Left ventricle myocardium inferior (tissue), 1 donor: ENCODE results near the gene SEZ6. TPM values are rescaled to one million over a fixed set of nuclear protein-coding genes. Genes with fewer than 3 reads are reported as not detected.

Source experiments
- DNase-seq: peaks from one replicate; pipeline ENCODE4 v3.0.0-alpha.2; 2020
- H3K27ac ChIP-seq: fragments of 200-600 bp; replicated peaks from 2 replicates; pipeline ENCODE4 v1.8.0; 2021
- H3K27me3 ChIP-seq: fragments of 200-600 bp; 2 replicates; pipeline ENCODE4 v1.8.0; 2021; ENCODE audit warnings: low read depth
- H3K36me3 ChIP-seq: fragments of 200-600 bp; 2 replicates; pipeline ENCODE4 v1.8.0; 2021
- H3K4me1 ChIP-seq: fragments of 200-600 bp; 2 replicates; pipeline ENCODE4 v1.8.0; 2021
- H3K4me3 ChIP-seq: fragments of 200-600 bp; 2 replicates; pipeline ENCODE4 v1.8.0; 2021; ENCODE audit warnings: mild to moderate bottlenecking, moderate library complexity
- H3K9me3 ChIP-seq: fragments of 200-600 bp; replicated peaks from 2 replicates; pipeline ENCODE4 v1.8.0; 2021
- intact Hi-C: fragments of 100-400 bp; cut with micrococcal nuclease; formaldehyde crosslinking; loops from one replicate; pipeline ENCODE4 v1.11.0; 2022
- total RNA-seq: library from RNA; stranded (reverse); fragmentation: NEBNext Ultra II Directional; extraction: Animal tissue kit (Norgen Biotek cat#: 25700); gene quantifications from one replicate; pipeline ENCODE4 v1.2.1, GENCODE V29; 2021
- TF ChIP-seq, protein P1 (sequence below): fragments of 200-600 bp; IDR thresholded peaks from 2 replicates; pipeline ENCODE4 v1.8.0; 2021; ENCODE audit warnings: antibody characterized with exemption, mild to moderate bottlenecking, borderline replicate concordance
- donor health status: DM: no; HTN: yes; CAD: no; lungs with severe emphysema.

SEZ6 gene
- total RNA-seq, 1 donor from 2014 or later = not detected

DNA sequence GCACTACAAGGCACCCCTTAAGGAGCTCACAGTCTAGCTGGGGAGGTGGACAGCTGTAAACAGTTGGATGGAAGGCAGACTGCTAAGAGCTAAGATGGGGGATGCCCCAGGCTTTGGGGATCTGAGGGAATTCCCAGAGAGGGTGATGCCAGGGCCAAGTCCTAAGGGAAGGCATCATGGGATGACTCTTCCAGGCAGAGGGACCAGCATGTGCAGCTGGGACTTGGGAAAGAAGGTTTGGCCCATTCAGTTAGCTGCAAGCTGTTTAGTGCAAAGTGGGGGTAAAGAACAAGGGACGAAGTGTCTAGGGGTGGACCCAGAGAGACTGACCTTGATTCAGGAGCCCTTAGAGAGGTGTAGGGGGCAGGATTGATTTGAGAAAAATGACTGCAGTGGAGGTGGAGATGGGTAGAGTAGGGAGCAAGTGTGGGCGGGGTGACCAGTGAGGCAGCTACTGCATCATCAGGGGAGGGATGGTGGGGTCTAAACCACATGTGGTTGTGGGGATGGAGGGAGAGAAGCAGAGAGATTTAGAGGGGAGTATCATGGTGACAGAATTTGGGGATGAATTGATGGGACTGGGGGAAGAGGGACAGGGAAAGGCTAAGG is 27.4 kb downstream of the SEZ6 start:
- intact Hi-C loops = no loop called here
- no peak for DNase-seq
- H3K27ac ChIP-seq = no peak overlapping the region
- no peaks in the 10 kb centered on the region for H3K9me3 ChIP-seq
- peaks cover 43% of the 10 kb centered on the region for H3K4me1 ChIP-seq
- TF ChIP-seq, protein P1, sequence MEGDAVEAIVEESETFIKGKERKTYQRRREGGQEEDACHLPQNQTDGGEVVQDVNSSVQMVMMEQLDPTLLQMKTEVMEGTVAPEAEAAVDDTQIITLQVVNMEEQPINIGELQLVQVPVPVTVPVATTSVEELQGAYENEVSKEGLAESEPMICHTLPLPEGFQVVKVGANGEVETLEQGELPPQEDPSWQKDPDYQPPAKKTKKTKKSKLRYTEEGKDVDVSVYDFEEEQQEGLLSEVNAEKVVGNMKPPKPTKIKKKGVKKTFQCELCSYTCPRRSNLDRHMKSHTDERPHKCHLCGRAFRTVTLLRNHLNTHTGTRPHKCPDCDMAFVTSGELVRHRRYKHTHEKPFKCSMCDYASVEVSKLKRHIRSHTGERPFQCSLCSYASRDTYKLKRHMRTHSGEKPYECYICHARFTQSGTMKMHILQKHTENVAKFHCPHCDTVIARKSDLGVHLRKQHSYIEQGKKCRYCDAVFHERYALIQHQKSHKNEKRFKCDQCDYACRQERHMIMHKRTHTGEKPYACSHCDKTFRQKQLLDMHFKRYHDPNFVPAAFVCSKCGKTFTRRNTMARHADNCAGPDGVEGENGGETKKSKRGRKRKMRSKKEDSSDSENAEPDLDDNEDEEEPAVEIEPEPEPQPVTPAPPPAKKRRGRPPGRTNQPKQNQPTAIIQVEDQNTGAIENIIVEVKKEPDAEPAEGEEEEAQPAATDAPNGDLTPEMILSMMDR = no peak
- no peaks in the 10 kb centered on the region for H3K27me3 ChIP-seq
- H3K36me3 ChIP-seq = no peaks in the 10 kb centered on the region
- H3K4me3 ChIP-seq = no peak overlapping the region

DNA sequence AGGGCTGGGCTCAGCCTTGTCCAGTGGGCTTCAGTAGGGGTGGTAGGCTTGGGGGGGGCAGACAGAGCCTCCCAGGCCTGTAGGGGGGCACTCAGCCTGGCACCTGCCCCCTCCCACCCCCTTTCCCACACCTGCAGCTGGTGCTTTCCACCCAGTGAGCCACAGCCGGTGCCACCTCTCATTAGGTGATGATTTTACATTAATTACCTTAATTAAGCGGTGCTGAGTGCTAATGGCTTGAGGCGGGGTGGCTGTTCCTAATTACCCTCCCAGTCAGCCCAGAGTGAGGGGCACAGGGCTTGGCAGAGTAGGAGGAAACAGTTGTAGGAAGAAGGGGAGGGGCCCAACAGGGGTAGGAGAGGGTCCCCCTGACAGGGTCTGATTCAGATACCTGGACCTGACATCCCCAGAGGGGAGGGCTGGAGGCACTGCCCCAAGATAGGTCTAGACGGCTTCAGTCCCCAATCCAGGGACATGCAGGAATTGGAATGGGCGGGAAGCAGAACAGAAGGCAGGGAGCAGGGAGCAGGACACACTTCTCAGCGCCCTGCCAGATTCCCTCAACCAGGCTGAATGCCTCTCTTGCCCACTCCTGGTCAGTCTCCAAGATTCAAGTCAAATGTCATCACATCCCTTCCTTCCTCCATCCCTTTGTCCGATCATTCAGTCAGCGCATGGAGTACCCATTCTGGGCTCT is 28.0 kb downstream of the SEZ6 start:
- Histone ChIP-seq H3K27ac (no peak overlapping the region), H3K36me3 (no peaks in the 10 kb centered on the region), H3K4me3 (no peak overlapping the region), H3K9me3 (no peaks in the 10 kb centered on the region), H3K27me3 (no peaks in the 10 kb centered on the region), H3K4me1 (peaks cover 43% of the 10 kb centered on the region)
- no peak for DNase-seq
- intact Hi-C loops = no loop called here
- TF ChIP-seq, protein P1 = no peak

DNA sequence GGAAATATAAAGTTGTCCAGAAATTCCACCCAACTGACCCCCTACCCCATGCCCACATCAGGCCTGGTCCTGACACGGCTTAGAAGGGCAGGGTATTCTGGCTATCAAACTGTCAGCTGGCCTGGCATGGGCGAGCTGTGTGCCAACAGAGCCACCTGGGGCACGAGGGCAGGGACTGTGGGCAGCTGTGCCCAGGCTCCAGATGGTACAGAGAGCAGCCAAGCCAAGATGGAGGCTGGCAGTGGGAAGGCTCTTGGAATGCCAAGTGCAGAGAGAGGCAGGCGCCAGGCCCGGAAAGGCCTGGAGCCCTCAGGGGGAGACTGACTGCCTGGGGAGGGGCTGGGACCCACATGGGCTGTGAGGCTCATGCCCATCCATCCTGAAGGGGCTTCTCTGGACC is 30.2 kb downstream of the SEZ6 start:
- no peaks in the 10 kb centered on the region for H3K27me3 ChIP-seq
- H3K9me3 ChIP-seq = no peaks in the 10 kb centered on the region
- peak overlapping the region; percentile 90 for H3K27ac ChIP-seq
- DNase-seq = no peak
- H3K4me3 ChIP-seq = no peak overlapping the region
- peaks cover 51% of the 10 kb centered on the region for H3K4me1 ChIP-seq
- intact Hi-C loops = no loop called here
- no peaks in the 10 kb centered on the region for H3K36me3 ChIP-seq
- TF ChIP-seq, protein P1 = no peak

- H3K27ac ChIP-seq = peak overlapping the region; percentile 90
- no peak for DNase-seq
- intact Hi-C loops = no loop called here
- H3K27me3 ChIP-seq = no peaks in the 10 kb centered on the region
- peaks cover 58% of the 10 kb centered on the region for H3K4me1 ChIP-seq
- no peak overlapping the region for H3K4me3 ChIP-seq
- TF ChIP-seq, protein P1 = no peak
- no peaks in the 10 kb centered on the region for H3K36me3 ChIP-seq
- H3K9me3 ChIP-seq = no peaks in the 10 kb centered on the region
These were observed 30.8 kb downstream of the SEZ6 start for GRCh38 chr17:28975031-28975430.

GRCh38 chr17:28974451-28974850 is 31.4 kb downstream of the SEZ6 start:
- Histone ChIP-seq H3K9me3 (no peaks in the 10 kb centered on the region), H3K27me3 (no peaks in the 10 kb centered on the region), H3K4me1 (peaks cover 62% of the 10 kb centered on the region), H3K27ac (peak overlapping the region; percentile 90), H3K36me3 (no peaks in the 10 kb centered on the region), H3K4me3 (no peak overlapping the region)
- TF ChIP-seq, protein P1 = no peak
- intact Hi-C loops = no loop called here
- peak; percentile 50 for DNase-seq
